Activated T-cell treated with anti-CD3 and anti-CD28 coated beads for 1 hour (primary cell): ENCODE results near the gene SERPINA12.

Source experiments
- DNase-seq: peaks from one replicate; pipeline ENCODE4 v3.0.0-alpha.2; 2020; ENCODE audit warnings: low read depth

The SERPINA12 gene

GRCh38 chr14:94462763-94463572, 46.3 kb downstream of the SERPINA12 start:
- no peak for DNase-seq

DNA sequence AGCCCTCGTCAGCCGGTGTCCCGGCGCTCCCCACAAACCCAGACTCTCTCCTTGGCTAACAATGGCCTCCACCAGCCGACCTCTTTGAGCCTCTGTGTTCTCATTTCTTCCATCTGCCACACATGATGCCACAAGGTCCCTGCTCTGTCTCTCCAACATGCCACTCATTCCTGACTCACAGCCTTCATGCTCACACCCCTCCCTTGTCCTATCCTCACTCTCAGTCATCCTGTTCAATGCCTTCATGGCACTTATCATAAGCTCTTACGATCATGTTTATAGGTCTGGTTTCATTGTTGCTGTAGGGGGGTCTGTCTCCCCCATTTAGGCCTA, 47.1 kb downstream of the SERPINA12 start:
- no peak for DNase-seq

- no peak for DNase-seq
These were observed 47.6 kb downstream of the SERPINA12 start for GRCh38 chr14:94461526-94462218.

- DNase-seq, result no peak
These were observed 48.4 kb downstream of the SERPINA12 start for GRCh38 chr14:94460631-94461416.

GRCh38 chr14:94458558-94459205, 50.6 kb downstream of the SERPINA12 start:
- no peak for DNase-seq

DNA sequence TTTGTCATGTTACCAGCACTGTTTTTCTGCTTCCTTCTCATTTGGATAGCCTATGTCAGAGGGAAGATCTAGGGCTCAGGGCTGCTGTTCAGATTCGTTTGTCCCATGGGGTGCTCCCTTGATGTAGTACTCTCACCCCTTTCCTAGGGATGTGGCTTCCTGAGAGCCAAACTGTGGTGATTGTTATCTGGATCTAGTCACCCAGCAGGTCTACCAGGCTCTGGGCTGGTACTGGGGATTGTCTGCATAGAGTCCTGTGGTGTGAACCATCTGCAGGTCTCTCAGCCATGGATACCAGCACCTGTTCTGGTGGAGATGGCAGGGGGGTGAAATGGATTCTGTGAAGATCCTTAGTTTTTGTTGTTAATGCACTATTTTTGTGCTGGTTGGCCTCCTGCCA, 51.2 kb downstream of the SERPINA12 start:
- DNase-seq, result no peak

DNA sequence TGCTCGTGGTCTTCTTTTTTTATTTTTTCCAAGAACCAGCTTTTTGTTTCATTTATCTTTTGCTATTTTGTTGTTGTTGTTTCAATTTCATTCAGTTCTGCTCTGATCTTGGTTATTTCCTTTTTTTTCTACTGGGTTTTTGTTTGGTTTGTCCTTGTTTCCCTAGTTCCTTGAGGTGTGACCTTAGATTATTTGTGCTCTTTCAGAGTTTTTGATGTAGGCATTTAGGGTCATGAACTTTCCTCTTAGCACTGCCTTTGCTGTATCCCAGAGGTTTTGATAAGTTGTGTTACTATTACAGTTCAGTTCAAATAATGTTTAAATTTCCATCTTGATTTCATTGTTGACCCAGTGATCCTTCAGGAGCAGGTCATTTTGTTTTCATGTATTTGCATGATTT, 53.3 kb downstream of the SERPINA12 start:
- no peak for DNase-seq

- no peak for DNase-seq
These were observed 57.4 kb downstream of the SERPINA12 start for GRCh38 chr14:94451826-94452225.

GRCh38 chr14:94451091-94451771, 58.0 kb downstream of the SERPINA12 start:
- DNase-seq, result no peak

DNA sequence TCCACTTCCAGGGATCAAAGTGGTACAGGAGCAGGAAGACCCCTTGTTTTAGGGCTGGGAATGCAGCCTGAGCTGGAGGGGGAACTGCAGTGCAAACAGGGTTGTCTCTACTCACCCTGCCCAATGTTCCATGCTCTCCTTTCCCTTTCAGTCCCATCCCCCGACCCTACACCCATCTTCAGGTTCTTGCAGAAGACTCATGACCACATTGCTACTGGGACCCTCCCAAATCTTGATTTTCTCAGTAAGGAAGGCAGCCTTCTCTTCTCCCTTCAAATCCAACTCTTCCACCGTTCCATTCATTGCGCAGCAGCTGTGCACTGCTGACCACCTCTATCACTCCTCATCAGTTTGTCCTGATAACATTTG, 58.6 kb downstream of the SERPINA12 start:
- no peak for DNase-seq

- DNase-seq, result no peak
These were observed 59.3 kb downstream of the SERPINA12 start for GRCh38 chr14:94449930-94450329.

DNA sequence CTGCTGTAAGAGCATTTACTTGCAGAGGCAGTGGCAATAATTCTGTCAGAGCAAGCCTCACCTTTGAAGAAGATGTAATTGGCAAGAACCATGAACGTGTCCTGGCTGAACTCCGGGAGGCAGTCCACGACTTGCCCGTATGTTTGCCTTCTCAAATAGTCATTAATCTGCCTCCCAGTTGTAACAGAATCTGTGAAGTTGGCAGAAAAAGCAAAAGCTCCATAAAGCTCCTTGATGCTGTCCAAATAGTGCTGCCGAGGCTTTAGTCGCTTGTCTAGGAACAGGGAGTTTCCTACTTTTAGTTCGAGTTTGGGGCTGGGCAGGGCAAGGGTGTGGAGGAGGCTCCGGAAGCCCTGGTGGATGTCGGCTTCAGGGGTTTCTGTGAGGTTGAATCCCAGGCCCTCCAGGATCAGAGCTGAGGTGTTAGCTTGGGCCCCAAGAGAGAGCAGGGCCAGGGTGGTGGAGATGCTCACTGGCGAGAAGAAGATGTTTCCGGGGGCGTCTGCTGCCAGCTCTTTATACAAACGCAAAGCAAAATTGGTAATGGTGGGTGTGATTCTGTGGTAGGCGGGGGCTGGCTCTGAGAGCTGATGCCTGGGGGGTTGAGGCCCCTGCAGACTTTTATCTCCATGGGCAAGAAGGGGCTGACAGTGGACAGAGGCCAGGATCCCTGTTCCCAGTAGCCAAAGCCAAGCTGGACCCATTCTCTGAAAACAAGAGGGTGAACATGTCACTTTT, 61.0 kb downstream of the SERPINA12 start:
- DNase-seq, result no peak

DNA sequence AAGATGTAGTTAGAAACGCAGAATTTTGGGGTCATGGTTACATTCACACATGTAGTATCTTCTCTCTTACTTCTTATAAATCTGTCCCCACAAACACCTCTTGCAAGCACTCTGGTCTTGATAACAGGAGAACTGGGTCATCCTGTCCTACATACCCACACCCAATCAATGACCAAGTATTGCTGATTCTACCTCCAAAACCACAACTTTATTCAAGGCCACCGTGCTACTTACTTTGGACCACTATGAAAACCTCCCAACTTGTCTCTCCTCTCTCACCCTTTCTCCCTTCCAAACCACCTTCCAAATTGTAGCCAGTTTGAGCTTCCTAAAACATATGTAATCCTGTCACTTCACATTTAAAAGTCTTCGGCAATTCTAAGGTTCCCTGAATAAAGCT, 62.1 kb downstream of the SERPINA12 start:
- DNase-seq, result no peak

GRCh38 chr14:94446126-94446525, 63.1 kb downstream of the SERPINA12 start:
- DNase-seq, result no peak

DNA sequence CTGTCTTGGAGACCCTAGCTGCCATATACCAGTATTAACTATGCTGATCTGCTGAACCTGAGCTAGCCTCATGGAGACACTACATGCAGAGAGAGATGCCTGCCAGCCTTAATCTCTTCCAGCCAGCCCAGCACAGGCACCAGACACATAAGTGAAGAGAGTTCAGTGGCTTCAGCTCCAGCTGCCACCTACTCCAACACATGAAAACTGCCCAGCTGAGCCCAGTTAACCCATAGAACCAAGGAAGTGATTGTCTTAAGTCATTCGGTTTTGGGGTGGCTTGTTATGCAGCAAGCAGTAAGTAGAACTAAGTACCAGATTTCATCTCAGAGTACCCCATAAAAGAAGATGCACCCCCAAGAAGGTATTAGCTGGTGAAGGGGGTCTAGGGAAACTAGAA, 64.3 kb downstream of the SERPINA12 start:
- no peak for DNase-seq

- DNase-seq, result no peak
These were observed 67.6 kb downstream of the SERPINA12 start for GRCh38 chr14:94441531-94442205.

DNA sequence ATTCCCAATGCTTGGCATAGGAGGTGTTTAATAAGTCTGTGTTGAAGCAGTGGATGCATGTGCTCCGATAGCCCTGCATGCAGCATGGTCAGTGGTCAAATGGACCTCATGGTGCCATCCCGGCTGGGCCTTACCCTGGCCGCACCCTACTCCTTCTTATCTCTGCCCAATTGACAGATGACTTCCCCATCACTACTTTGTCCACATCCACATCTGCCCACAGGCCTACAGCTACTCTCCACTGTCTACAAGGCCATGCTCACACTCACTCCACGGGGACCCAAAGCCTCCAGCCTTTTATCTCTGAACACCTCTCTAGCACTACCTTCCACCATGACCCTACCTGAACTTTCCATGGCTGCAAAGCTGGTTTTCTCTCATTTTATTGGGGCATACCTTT, 68.1 kb downstream of the SERPINA12 start:
- DNase-seq, result no peak

DNA sequence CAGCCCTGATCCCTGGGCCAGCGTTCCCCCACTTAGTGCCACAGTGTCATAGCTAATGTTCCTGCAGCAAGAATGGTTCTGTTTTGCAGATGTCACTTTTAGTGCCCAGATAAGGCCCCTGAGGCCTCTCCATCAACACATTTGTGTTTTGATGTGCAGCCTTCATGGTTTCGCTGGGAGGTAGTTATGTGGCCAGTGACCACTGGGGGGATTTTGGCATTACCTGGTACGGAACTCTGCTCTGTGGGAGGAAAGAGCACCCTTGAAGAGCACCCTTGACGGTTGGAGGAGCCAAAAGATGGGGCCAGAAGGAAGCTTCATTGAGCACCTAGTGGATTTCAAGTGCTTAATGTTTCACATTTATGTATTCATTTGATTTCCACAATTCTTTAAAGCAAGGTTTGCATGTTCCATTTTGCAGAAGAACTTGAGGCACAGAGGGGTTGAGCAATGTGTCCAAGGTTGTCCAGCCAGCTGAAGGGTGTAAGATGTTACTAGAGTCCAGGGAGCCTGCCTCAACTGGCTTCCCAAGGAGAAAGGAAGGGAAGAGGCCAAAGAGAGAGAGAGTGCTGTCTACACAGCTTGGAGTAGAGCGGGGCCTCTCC, 69.7 kb downstream of the SERPINA12 start:
- no peak for DNase-seq
